Right lung (tissue), 5 donors: ENCODE results near the gene KCNN3. TPM values are rescaled to one million over a fixed set of nuclear protein-coding genes. Genes with fewer than 3 reads are reported as not detected.
"Not testable (repeated sequence)": the region's sequence is repeated elsewhere in the genome, so short reads cannot be mapped to it uniquely, and the experiment has no call there.

Experiments used
- DNase-seq, 2 donors: peaks; one replicate each; pipeline ENCODE4 v3.0.0-alpha.2; 2013
- polyA plus RNA-seq, 5 donors: library from polyadenylated mRNA; unstranded; fragments of 120-200 nt; gene quantifications; one replicate each; pipeline versions ENCODE4 v1.2.1 to v1.2.3, GENCODE V29; 2013; ENCODE audit warnings: inconsistent platforms in 1 of 5, low replicate concordance in 1 of 5; ENCODE audit not compliant: insufficient read length in 5 of 5, insufficient read depth in 1 of 5

The KCNN3 gene
- polyA plus RNA-seq, 5 donors = 1.8 to 3.2 (median 2.3) TPM

DNA sequence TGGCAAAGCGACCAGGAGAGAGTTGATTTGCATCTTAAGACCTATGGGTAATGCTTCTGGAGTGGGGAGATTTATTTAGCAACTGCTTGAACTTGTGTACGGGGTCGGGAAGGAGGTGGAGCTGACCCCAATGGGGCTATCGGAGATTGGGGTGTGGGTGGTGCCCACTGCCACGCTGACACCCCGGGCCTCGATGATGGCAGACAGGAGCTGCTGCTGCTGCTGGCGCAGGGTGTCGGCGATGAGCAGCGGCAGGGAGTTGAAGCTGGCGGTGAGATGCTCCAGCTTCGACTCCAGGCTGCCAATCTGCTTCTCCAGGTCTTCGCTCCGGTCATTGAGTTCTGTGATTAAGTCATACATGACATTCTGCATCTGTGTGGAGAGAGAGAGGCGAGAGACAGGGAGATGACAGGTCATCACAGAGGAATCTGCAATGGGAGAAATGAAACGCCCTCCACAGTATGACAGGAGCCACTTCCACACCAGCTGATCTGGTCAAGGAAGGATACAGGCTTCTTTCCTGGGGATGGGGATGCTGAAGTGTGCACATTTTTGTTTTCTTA lies 162.1 kb downstream of the KCNN3 start:
- peak in 1 of 2 donors; percentile 26 for DNase-seq

DNA sequence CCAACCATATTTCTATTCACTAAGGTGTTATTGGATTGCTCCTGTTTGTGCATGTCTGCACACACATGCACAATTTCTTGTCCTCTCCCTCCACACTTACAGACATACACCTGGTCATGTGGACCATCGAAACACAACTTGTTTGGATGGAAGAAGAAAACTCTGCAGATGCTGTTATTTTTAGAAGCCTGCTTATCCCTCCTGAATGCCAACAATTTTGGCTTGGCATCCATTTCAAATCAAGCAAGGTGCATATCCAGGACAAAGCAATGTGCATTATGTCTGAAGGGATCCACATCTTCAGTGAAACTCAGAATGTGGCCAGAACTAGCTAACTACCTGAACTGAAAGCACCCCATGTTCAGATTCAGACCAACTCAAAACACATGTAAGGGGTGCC lies 163.2 kb downstream of the KCNN3 start:
- no peak for DNase-seq

DNA sequence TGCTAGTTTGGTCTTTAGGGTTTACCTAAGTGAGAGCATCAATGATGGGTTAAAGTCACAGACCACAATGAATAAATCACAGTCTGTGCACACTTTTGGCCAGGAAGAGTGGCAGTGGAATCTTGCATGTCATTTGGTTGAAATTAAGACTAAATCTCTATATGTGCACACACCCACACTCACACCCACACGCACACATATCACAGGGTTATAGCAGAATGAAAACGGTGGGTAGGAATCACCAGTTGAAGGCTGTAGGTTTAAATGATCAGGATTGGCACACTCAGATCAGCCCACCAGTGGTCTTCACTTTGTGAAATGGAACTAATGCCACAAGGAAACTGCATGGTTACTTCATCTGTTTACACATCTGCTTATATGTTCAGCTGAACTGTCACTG lies 164.5 kb downstream of the KCNN3 start:
- no peak for DNase-seq

DNA sequence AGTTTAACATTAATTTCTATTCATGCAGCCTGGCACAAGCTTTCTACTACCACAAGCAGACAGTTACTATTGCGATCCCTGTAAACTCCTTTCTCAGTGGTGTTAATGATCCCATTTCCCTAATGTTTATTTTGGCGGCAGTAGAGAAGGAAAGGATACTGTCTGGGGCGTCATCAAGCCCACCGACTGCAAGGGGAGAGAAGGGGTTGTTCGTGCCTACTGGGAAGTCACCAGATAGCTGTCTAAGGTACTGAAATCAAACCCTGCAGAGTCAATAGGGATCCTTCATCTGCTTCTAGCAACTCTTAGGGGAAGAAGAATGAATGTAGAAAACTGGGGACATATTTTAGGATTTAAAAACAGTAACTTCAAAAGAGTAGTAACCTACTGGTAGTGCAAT lies 166.9 kb downstream of the KCNN3 start:
- DNase-seq = no peak

DNA sequence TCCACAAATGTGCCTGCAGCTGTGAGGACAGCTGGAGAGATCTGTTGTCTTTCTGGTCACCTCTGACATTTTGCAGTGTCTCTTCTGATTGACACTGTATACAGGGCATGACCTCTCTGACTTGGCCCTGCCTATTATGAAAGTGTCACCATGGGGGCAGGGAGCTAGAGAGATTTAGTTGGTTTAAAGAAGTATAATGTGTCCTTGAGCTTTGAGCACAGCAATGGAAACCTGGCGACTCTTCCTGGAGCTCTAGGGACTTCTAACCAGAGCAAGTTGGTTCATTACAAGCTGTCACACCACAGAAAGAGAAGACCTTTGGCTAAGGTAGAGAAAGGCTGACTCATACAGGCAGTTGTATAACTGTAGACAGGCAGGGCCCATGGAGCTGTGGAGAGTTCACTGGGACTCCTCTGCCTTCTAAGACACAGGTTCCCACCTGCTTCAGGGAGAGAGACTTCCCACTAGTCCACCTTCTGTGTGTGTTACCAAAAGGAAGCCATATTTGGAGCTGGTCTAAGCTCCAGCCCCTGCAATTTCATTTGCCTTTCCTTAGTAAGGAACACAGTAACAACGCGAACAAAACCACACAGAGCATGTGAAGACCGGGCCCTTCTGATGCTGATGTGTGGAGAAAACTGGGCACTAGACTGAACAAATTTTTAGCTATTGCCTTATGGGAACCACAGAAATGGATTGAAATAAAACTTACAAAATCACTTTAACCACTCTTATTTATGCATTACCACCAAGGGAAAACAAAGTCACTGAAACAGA lies 171.6 kb downstream of the KCNN3 start:
- DNase-seq = no peak

DNA sequence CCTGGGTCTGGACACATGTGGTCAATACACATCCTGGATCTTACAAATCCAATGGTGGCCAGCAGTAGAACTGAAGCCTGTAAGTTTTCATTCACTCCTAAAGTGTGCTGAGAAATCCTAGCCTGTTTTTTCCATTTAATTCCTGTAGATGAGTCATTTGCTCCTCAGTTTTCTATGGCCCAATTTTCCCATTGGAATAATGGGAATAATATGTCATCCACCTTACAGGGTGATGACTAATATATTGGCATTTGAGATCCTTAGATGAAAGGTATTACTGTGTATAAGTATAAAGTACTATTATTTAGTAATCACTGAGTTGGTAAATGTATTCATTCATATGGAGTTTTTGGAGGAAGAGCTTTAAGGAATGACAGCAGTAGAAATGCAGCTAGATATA lies 172.4 kb downstream of the KCNN3 start:
- DNase-seq = no peak

DNA sequence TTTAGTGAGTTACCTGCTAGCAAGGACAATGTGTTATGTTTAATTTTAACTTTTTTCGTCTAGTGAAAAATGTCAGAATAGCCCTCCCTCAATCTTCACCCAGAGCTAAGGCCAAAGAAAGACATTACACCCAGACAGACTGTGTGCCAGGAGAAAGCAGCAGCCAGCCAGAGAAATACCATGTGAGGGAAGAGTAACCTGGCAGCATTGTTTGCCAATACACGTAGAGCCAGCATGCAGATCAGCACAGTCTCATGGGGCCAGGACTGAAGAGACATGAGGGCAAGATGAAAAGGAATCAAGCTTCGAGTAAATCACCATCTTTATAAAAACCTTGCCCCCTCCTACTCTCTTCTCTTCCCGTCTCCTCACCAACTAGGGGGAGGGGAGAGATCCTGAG lies 173.6 kb downstream of the KCNN3 start:
- DNase-seq = no peak

DNA sequence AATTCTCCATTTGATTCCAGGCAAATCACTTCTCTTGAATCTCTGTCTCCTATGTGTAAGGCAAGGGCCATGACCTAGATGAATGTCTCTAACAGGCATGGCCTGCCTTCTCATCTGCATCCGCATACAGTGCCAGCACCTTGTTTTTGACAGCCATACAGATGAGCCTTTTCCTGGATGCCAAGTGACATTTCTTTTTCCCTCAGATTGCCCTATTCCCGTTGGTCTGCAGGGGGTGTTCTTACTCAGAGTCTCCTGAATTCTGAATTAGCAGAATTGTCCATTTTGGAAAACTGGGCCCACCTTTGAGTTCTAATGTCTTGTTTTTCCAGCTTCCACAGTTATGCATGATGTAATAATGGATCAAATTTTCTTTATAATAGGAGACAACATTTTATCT lies 174.1 kb downstream of the KCNN3 start:
- DNase-seq = no peak

DNA sequence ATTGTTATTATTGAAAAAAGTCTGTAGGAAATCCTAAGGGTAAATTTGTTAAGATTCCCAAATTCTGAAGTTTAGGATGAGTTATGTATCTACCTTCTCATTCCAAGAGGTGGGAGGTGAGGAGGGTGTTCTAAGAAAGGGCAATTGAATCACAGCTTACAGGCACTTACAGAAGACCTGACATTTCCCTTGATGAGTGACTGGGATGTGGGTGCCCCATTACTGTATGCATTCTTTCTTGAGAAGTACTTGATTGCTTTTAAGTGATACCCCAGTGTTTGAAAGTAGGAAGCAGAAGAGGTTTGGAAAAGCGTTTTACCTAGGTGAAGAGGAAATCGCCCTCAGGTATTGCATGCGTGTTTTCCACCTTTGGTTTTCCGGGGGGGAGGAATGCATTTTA lies 175.1 kb downstream of the KCNN3 start:
- no peak for DNase-seq

DNA sequence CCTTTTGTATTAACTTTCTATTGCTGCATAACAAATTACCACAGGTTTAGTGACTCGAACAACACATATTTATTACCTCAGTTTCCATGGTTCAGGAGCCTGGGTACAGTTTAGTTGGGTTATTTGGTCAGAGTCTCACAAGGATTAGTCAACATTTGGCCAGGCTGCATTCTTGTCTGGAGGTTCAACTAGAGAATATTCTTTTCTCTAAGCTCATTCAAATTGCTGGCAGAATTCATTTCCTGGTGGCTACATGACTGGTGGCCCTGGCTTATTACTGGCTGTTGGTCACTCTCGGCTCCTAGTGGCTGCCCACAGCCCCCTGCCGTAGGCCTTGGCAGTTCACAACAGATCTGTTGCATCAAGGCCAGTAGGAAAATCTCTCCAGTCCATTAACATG lies 181.0 kb downstream of the KCNN3 start:
- no peak for DNase-seq

DNA sequence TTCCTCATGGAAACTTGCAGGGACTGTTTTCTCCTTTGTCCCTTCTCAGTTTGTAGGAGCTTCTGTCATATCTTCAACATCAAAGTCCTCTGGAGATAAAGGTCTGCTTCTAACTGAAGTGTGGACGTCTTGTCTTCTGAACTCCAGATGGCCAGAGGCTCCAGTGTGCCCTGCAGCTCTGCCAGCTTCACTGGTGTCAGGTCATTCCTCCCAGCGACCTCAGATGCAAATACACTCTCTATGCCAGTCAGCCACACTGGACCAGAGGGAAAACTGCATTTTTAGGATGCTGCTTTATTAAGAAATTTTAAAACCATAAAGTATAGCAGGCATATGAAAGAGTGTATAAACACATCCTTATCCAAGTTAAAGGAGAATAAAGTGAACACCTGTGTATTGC lies 183.6 kb downstream of the KCNN3 start:
- no peak for DNase-seq

DNA sequence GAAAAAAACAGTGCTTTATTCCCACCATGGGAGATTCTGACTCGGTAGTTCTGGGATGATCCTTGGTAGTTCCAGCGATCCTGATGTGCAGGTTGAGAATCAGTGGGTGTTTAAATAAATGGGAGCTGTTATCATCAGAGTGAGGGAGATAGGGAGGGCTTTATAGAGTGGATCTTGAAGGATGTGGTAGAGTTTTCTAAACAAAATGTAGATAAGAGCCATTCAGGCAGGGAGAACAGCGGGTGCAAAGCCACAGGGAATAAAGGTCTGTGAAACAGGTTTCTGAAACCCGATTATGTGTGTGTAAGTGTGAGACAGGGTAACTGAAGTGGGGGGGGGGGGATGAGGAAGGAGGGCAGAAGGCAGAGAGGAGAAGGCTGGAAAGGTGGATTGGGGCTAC lies 186.3 kb downstream of the KCNN3 start:
- no peak for DNase-seq

DNA sequence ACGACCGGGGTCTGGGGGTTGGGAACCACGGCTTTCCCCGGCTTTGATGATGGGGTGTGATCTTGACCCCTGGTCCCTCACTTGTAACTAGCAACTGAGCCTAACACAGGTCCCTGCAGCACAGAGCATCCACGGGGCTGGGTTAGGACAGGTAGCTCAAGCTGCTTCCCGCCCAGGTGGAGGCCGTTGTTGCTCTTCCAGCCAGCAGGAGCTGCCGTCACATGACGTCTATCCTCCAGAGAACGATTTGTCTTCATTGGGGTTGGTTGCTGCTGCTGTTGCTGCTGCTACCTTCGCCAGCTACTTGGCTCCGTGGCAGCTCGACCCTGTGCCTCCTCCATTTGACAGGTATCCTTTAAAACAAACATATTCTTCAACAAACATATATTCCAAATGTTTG lies 187.8 kb downstream of the KCNN3 start:
- DNase-seq = no peak

DNA sequence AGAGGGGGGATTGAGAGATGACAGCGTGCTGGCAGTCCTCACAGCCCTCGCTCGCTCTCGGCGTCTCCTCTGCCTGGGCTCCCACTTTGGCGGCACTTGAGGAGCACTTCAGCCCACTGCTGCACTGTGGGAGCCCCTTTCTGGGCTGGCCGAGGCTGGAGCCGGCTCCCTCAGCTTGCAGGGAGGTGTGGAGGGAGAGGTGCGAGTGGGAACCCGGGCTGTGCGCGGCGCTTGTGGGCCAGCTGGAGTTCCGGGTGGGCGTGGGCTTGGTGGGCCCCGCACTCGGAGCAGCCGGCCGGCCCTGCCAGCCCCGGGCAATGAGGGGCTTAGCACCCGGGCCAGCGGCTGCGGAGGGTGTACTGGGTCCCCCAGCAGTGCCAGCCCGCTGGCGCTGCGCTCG lies 192.2 kb downstream of the KCNN3 start:
- DNase-seq = not testable (repeated sequence)

DNA sequence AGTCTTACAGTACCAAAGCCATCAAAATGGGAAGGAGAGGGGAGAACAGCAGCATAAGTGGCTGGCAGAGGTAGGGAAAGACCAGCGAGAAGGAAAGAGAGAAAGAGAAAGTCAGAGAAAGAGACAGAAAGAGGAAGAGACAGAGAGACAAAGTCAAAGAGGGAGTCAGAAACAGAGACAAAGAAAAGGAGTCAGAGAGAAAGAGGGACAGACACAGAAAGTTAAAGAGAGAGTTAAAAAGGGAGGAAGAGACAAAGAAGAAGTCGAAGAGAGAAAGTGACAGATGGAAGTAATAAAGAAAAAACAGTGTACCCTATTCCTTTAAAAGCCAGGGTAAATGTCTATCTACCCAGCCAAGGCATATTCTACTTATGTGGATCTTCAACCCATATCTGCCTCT lies 193.2 kb downstream of the KCNN3 start:
- DNase-seq = not testable (repeated sequence)

DNA sequence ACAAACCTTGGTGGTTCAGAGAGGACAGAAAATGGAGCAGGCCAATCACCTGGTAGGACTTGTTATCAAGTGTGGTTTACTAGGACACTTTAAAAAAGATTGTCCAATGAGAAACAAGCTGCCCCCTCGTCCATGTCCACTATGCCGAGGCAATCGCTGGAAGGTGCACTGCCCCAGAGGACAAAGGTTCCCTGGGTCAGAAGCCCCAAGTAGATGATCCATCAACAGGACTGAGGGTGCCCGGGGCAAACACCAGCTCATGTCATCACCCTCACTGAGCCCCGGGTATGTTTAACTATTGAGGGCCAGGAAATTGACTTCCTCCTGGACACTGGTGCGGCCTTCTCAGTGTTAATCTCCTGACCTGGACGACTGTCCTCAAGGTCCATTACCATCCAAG lies 195.6 kb downstream of the KCNN3 start:
- DNase-seq = not testable (repeated sequence)

DNA sequence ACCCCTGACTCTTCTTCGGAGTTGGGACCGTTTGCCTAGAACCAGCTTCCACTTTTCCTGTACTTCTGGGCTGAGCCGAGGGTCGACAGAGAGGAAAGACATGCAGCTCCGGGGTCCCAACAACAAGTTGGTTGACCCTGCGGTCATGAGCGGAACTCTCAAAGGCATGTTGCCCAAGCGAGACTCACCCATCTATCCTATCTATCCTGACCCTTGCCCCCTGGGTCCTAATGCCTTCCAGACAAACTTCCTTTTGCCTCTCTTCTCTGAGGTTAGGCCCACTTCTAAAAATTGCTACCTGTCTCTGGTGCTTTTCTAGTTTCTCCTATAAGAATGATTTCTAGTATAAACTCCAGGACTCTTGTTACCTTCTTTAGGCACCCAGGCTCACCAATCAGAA lies 197.8 kb downstream of the KCNN3 start:
- DNase-seq = not testable (repeated sequence)

DNA sequence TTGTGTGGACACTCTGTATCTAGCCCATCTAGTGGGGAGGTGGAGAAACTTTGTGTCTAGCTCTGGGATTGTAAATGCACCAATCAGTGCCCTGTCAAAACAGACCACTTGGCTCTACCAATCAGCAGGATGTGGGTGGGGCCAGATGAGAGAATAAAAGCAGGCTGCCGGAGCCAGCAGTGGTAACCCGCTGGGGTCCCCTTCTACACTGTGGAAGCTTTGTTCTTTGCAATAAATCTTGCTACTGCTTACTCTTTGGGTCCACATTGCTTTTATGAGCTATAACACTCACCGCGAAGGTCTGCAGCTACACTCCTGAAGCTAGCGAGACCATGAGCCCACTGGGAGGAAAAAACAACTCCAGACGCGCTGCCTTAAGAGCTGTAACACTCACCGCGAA lies 198.7 kb downstream of the KCNN3 start:
- DNase-seq = not testable (repeated sequence)

DNA sequence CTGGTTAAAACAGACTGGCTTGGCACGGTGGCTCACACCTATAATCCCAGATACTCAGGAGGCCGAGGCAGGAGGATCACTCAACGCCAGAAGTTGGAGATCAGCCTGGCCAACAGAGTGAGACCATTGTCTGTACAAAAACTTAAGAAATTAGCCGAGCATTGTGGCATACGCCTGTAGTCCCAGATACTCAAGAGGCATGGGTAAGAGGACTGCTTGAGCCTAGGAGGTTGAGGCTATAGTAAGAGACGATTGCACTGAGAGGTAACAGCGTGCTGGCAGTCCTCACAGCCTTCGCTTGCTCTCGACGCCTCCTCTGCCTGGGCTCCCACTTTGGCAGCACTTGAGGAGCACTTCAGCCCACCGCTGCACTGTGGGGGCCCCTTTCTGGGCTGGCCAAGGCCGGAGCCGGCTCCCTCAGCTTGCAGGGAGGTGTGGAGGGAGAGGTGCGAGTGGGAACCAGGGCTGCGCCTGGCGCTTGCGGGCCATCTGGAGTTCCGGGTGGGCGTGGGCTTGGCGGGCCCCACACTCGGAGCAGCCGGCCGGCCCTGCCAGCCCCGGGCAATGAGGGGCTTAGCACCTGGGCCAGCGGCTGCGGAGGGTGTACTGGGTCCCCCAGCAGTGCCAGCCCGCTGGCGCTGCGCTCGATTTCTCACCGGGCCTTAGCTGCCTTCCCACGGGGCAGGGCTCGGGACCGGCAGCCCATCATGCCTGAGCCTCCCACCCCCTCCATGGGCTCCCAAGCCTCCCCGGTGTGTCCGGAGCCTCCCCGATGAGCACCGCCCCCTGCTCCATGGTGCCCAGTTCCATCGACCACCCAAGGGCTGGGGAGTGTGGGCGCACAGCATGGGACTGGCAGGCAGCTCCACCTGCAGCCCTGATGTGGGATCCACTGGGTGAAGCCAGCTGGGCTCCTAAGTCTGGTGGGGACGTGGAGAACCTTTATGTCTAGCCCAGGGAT lies 199.5 kb downstream of the KCNN3 start:
- DNase-seq = not testable (repeated sequence)

DNA sequence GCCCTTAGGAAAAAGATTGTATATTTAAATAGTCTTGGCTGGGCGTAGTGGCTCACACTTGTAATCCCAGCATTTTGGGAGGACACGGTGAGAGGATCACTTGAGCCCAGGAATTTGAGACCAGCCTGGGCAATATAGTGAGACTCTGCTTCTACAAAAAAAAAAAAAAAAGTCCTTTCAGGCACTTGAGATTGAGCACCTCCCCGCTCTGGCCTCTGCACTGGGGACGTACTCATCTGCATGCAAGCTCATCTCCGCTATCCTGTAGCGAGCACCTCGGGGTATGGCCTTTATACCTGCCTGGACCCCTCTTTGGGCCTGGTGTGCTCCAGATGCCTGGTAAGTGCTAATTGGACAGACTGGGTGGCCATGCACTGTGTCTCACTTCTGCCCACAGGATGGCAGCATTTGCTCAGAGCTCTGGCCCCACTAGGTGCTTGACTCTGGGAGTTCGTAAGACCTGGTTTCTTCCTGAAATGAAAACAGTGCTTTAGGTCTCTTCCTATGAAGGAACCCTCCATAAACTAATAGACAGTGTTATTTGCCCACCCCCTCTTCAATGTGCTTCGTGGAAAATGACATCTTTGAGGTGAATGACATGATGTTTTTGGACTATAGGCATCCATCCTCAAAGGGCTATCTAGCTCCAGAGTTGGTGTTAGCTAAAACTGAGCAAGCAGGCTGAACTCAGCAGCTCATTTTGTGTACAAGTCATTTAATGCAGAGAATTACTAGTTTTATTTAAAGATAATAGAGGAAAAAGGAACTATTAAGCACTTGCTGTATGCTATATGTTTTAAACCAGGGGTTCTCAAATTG lies 200.4 kb downstream of the KCNN3 start:
- peak in 1 of 2 donors; percentile 61 for DNase-seq

DNA sequence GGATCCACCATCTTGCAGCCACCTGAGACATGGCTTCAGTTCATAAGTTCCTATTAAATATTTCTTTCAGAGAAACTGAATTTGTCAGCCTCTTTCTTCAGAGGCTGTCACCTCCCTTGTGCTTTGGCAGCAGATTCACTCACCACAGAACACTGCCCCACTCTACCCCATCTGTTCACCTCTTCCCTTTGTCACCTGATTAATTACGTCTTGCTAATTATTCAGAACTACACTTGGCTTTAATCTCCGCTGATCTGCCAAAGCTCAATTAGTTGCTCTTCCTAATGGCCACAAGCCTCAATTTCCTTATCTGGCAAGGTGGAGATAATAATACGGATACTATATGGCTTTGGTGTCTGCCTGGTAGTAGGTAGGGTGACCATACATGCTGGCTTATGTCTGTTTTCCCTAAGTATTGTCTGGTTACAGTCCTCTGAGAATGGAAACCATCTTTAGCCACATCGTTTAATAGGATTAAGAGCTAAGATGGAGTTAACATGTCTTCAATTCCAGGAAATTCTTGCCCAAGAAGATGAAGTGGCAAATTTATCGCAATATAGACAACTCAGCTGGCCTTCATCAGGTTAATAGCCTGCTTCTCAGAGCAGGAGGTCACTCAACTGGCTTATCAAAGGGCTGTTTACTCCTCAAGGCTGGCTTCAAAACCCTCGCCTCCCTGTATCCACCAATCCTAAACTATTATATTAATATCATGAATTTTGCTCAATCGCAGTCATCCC lies 203.9 kb downstream of the KCNN3 start:
- peak in 1 of 2 donors; percentile 33 for DNase-seq
